OCI-LY7 (cell line): ENCODE measurements around the gene NRXN2. TPM values are rescaled to one million over a fixed set of nuclear protein-coding genes. Genes with fewer than 3 reads are reported as not detected.

Source experiments
- BruUV-seq: library from RNA; stranded (reverse); fragments of 400-500 nt; replicated peaks from 2 replicates; lab custom pipeline; 2021; lab: Mats Ljungman, UMichigan
- CTCF ChIA-PET: fragments of 300-600 bp; sonication (Branson Sonifier 250); formaldehyde crosslinking; loops from one replicate; lab custom pipeline; 2022; ENCODE audit warnings: antibody characterized with exemption; ENCODE audit not compliant: unreplicated experiment; lab: Charles Lee
- POLR2A ChIA-PET: fragments of 300-600 bp; sonication (Branson Sonifier 250); formaldehyde crosslinking; loops from one replicate; lab custom pipeline; 2022; ENCODE audit warnings: antibody characterized with exemption; lab: Charles Lee
- DNase-seq: peaks from one replicate; pipeline ENCODE4 v3.0.0-alpha.2; 2015; ENCODE audit warnings: low spot score
- H2AFZ ChIP-seq: fragments of 200-600 bp; sonication (generic), shearing (Covaris generic); 2 replicates; pipeline ENCODE4 v1.6.1; 2014; ENCODE audit warnings: mild to moderate bottlenecking, antibody characterized with exemption, low read length, moderate library complexity
- H3K27ac ChIP-seq: fragments of 200-600 bp; sonication (generic); 2 replicates; pipeline ENCODE4 v1.5.1; 2014; ENCODE audit warnings: mixed run types, low read depth, mild to moderate bottlenecking, moderate library complexity, low read length, inconsistent platforms; ENCODE audit not compliant: poor library complexity, severe bottlenecking
- H3K36me3 ChIP-seq: fragments of 200-600 bp; sonication (generic); 2 replicates; pipeline ENCODE4 v1.6.1; 2014; ENCODE audit warnings: mild to moderate bottlenecking, antibody characterized with exemption, low read length, moderate library complexity, mixed read lengths; ENCODE audit not compliant: insufficient read depth
- H3K4me1 ChIP-seq: fragments of 200-600 bp; sonication (generic); 2 replicates; pipeline ENCODE4 v1.5.1; 2014; ENCODE audit warnings: mild to moderate bottlenecking, low read length; ENCODE audit not compliant: insufficient read depth, poor library complexity, severe bottlenecking
- H3K4me2 ChIP-seq: fragments of 200-600 bp; sonication (generic); 2 replicates; pipeline ENCODE4 v1.6.1; 2014; ENCODE audit warnings: mild to moderate bottlenecking, low read length
- H3K4me3 ChIP-seq: fragments of 200-600 bp; sonication (generic); 2 replicates; pipeline ENCODE4 v1.5.1; 2014; ENCODE audit warnings: mild to moderate bottlenecking, low read depth, low read length; ENCODE audit not compliant: poor library complexity, severe bottlenecking
- H3K79me2 ChIP-seq: fragments of 200-600 bp; sonication (generic); 2 replicates; pipeline ENCODE4 v1.6.1; 2016; ENCODE audit warnings: low read depth, mild to moderate bottlenecking, low read length, moderate library complexity, mixed read lengths; ENCODE audit not compliant: insufficient read depth
- H3K9me2 ChIP-seq: fragments of 200-600 bp; sonication (generic); 2 replicates; pipeline ENCODE4 v1.6.1; 2016; ENCODE audit warnings: mild to moderate bottlenecking, low read length, mixed read lengths; ENCODE audit not compliant: insufficient read depth
- H3K9me3 ChIP-seq: fragments of 200-600 bp; sonication (generic); 2 replicates; pipeline ENCODE4 v1.6.1; 2014; ENCODE audit warnings: mild to moderate bottlenecking, mixed run types, low read length, mixed read lengths
- H4K20me1 ChIP-seq: fragments of 200-600 bp; sonication (generic); 2 replicates; pipeline ENCODE4 v1.6.1; 2014; ENCODE audit warnings: mild to moderate bottlenecking, antibody characterized with exemption, low read length, moderate library complexity, mixed read lengths; ENCODE audit not compliant: insufficient read depth
- CTCF ChIP-seq: fragments of 200-600 bp; sonication (generic); conservative IDR thresholded peaks from 2 replicates; pipeline ENCODE4 v1.5.1; 2014; ENCODE audit warnings: mild to moderate bottlenecking, antibody characterized with exemption, low read length, moderate library complexity, mixed read lengths
- EZH2phosphoT487 ChIP-seq: fragments of 200-600 bp; sonication (generic); IDR thresholded peaks from 2 replicates; pipeline ENCODE4 v1.6.1; 2018; ENCODE audit warnings: low read depth, borderline replicate concordance, mild to moderate bottlenecking, mixed run types, antibody characterized with exemption, low read length, moderate library complexity, mixed read lengths
- intact Hi-C: fragments of 100-400 bp; cut with micrococcal nuclease; formaldehyde crosslinking; loops from one replicate; pipeline ENCODE4 v1.10.0; 2022; ENCODE audit not compliant: unreplicated experiment
- total RNA-seq, 2 experiments: library from RNA; depleted of rRNA in 1 of 2; stranded (reverse); fragments of >200 nt in 1 of 2; shearing (Covaris generic) in 1 of 2; gene quantifications; 2 replicates each; pipeline ENCODE4 v1.2.3, GENCODE V29; 2014 to 2022

The NRXN2 gene
- total RNA-seq, 2 experiments from 2014 or later = 2.4 to 3.3 TPM

GRCh38 chr11:64590763-64591221, 132.2 kb downstream of the NRXN2 start, which contains the start of gene SLC22A12:
Gene SLC22A12 (plus strand): TSS chr11:64591220. CDS start chr11:64591557, 337 bp downstream.
- ChIA-PET CTCF (no interaction called here), POLR2A (no interaction called here)
- H3K79me2 ChIP-seq = no peaks in the 10 kb centered on the region
- intact Hi-C loops = no loop called here
- BruUV-seq = no TSS peak
- no peaks in the 10 kb centered on the region for H3K9me2 ChIP-seq
- no peak within 1 kb of the TSS for H3K4me3 ChIP-seq
- no peak for TF ChIP-seq EZH2phosphoT487
- no peak for TF ChIP-seq CTCF
- H3K27ac ChIP-seq = no peak within 1 kb of the TSS
- no peaks in the 10 kb centered on the region for H3K36me3 ChIP-seq
- H4K20me1 ChIP-seq = no peaks in the 10 kb centered on the region
- H2AFZ ChIP-seq = no peak within 1 kb of the TSS
- no peak within 1 kb of the TSS for H3K4me2 ChIP-seq
- H3K4me1 ChIP-seq = no peaks in the 10 kb centered on the region
- DNase-seq = no peak
- H3K9me3 ChIP-seq = no peaks in the 10 kb centered on the region

GRCh38 chr11:64588701-64589100, 134.3 kb downstream of the NRXN2 start:
- no peak for TF ChIP-seq EZH2phosphoT487
- TF ChIP-seq CTCF = no peak
- Histone ChIP-seq H2AFZ (no peak overlapping the region), H3K36me3 (no peaks in the 10 kb centered on the region), H3K4me2 (no peak overlapping the region), H3K27ac (no peak overlapping the region), H3K9me2 (no peaks in the 10 kb centered on the region), H3K9me3 (no peaks in the 10 kb centered on the region), H4K20me1 (no peaks in the 10 kb centered on the region), H3K4me3 (no peak overlapping the region), H3K4me1 (no peaks in the 10 kb centered on the region), H3K79me2 (no peaks in the 10 kb centered on the region)
- POLR2A ChIA-PET = no interaction called here
- BruUV-seq = no TSS peak
- CTCF ChIA-PET = no interaction called here
- intact Hi-C loops = no loop called here
- DNase-seq = no peak

GRCh38 chr11:64586366-64586765, 136.6 kb downstream of the NRXN2 start:
- Histone ChIP-seq H3K4me1 (no peaks in the 10 kb centered on the region), H3K4me3 (no peak overlapping the region), H3K4me2 (no peak overlapping the region), H4K20me1 (no peaks in the 10 kb centered on the region), H2AFZ (no peak overlapping the region), H3K36me3 (no peaks in the 10 kb centered on the region), H3K79me2 (no peaks in the 10 kb centered on the region), H3K27ac (no peak overlapping the region), H3K9me3 (no peaks in the 10 kb centered on the region), H3K9me2 (no peaks in the 10 kb centered on the region)
- no peak for TF ChIP-seq CTCF
- TF ChIP-seq EZH2phosphoT487 = no peak
- no TSS peak for BruUV-seq
- DNase-seq = no peak
- ChIA-PET POLR2A (no interaction called here), CTCF (no interaction called here)
- intact Hi-C loops = no loop called here
